Ascending aorta (tissue), 2 donors: Measurements from ENCODE around the gene ITGA7. TPM values are rescaled to one million over a fixed set of nuclear protein-coding genes. Genes with fewer than 3 reads are reported as not detected.
A peak's percentile ranks its signal among the peaks of the same experiment; 100 is the strongest.

Experiments
- DNase-seq, 2 donors: peaks; one replicate each; pipeline ENCODE4 v3.0.0-alpha.2; 2019; ENCODE audit warnings: low spot score in 2 of 2
- H3K27ac ChIP-seq, 2 donors: fragments of 200-600 bp; sonication (generic); one replicate each; pipeline ENCODE4 v1.5.1; 2016 to 2017; ENCODE audit warnings: mild to moderate bottlenecking in 1 of 2
- H3K27me3 ChIP-seq: fragments of 200-600 bp; sonication (generic); one replicate; pipeline ENCODE4 v1.5.1; 2017
- H3K36me3 ChIP-seq, 2 donors: fragments of 200-600 bp; sonication (generic); one replicate each; pipeline ENCODE4 v1.5.1; 2016
- H3K4me1 ChIP-seq, 2 donors: fragments of 200-600 bp; sonication (generic); one replicate each; pipeline ENCODE4 v1.5.1; 2016 to 2017; ENCODE audit warnings: mild to moderate bottlenecking in 1 of 2
- H3K4me3 ChIP-seq, 2 donors: fragments of 200-600 bp; sonication (generic); one replicate each; pipeline ENCODE4 v1.5.1; 2016 to 2017; ENCODE audit warnings: mild to moderate bottlenecking in 1 of 2
- H3K9me3 ChIP-seq, 2 donors: fragments of 200-600 bp; sonication (generic); one replicate each; pipeline ENCODE4 v1.5.1; 2016
- intact Hi-C: fragments of 100-400 bp; cut with DNase I; formaldehyde crosslinking; loops from one replicate; pipeline ENCODE4 v1.15.1; 2023
- total RNA-seq: library from RNA; depleted of rRNA; stranded (reverse); fragments of >200 nt; gene quantifications from one replicate; pipeline ENCODE4 v1.1.0, GENCODE V29; 2016
- TF ChIP-seq, protein P1 (sequence below), 3 experiments: fragments of 200-600 bp in 2 of 3; fragments of 450-650 bp in 1 of 3; sonication (generic) in 2 of 3; IDR thresholded peaks; one replicate each; pipeline ENCODE4 v1.5.1; 2016 to 2019; ENCODE audit warnings: antibody characterized with exemption in 3 of 3, mild to moderate bottlenecking in 1 of 3, moderate library complexity in 1 of 3

ITGA7 gene
- total RNA-seq, 1 donor from 2014 or later, result 246 TPM

DNA sequence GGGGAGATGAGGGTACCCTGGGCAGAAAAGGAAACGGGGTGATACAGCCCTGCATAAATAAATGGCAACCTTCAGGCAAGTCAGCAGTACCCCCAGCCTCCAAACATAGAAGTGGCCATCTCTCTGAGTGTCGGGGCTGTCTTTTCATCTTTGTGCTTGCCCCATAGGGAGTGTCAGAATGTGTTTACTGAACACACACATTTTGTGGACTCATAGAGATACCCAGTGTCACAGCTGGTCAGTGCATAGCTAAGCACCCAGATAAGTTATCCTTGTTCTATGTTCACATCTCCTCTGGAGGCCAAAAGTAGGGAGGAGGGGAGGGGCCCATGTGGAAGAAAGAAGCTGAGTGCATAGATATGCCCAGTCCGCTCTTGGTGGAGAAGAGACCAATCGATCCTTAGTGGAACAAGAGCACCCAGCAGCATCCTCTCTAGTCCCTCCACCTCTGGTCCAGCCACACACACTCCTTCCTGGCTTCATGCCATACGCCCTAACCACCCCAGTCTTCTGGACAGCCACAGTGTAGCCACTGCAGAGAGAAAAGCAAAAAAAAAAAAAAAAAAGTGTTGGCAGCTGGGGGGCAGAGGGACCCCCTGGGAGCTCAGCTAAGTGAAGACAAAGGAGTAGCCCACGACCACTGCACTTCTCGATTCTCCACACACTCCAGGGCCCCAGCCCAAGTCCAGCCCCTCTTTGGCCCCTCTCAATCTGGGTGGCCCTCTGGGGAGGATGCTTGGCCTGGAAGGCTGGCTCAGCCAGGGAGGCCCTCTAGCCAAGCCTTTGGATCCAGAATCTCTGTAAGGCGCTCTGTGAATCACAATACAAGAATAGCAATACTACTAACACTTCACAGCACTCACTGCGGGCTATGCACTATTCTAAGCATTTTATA lies 2.6 kb downstream of the ITGA7 start:
- Histone ChIP-seq H3K4me3 (peak overlapping the region; percentile 70 to 85), H3K36me3 (peaks cover 11 to 13% of the 10 kb centered on the region in 2 donors), H3K27me3 (no peaks in the 10 kb centered on the region), H3K27ac (peak overlapping the region; percentile 92 to 95), H3K9me3 (no peaks in the 10 kb centered on the region), H3K4me1 (peaks cover 6 to 47% of the 10 kb centered on the region in 2 donors)
- TF ChIP-seq, protein P1, sequence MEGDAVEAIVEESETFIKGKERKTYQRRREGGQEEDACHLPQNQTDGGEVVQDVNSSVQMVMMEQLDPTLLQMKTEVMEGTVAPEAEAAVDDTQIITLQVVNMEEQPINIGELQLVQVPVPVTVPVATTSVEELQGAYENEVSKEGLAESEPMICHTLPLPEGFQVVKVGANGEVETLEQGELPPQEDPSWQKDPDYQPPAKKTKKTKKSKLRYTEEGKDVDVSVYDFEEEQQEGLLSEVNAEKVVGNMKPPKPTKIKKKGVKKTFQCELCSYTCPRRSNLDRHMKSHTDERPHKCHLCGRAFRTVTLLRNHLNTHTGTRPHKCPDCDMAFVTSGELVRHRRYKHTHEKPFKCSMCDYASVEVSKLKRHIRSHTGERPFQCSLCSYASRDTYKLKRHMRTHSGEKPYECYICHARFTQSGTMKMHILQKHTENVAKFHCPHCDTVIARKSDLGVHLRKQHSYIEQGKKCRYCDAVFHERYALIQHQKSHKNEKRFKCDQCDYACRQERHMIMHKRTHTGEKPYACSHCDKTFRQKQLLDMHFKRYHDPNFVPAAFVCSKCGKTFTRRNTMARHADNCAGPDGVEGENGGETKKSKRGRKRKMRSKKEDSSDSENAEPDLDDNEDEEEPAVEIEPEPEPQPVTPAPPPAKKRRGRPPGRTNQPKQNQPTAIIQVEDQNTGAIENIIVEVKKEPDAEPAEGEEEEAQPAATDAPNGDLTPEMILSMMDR (IDR thresholded peaks at IDR 0.05), result no peak
- intact Hi-C loops, result loop anchor here (1.0 kb wide), 1 partner anchor 16 kb away; no protein-coding TSS in a partner anchor
- DNase-seq, result peak in 1 of 2 donors; percentile 78

DNA sequence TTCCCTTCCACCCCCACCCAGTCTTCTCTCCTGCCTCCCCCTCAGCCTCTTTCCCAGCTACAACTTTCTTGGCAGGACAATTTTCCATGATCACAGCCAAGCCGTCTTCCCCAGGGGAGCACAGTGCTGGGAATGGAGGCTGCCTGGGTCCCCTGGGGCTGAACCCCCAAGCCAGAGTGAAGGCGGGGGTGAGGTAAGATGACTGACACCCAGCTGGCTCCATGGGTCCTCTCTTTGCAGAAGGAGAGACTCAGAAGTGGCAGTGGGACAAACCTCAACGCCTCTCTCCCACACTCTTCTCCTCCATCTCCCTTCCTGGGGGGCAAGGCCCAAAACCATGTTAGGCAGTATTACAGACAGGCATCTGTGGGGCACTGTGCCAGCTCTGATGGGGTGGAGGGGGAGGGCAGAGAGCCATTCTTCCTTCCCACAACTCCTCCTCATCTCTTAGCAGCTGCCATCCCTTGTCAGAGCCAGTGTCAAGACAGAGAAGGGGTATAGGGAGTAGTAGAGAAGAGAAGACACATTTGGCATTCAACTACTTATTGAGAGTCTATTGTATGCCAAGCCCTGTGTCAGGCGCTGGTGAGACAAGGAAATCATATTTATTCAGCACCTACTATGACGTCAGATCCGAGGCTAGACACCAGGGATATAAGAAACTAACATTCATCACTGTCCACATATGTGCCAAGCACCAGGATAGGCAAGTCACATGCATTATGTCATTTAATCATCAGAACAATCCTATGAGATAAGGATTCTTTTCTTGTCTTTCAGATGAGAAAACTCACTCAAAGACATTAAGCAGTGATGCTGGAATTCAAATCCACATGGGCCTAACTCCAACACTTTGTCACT lies 3.6 kb downstream of the ITGA7 start:
- peak in 1 of 2 donors; percentile 83 for DNase-seq
- TF ChIP-seq, protein P1 (IDR thresholded peaks at IDR 0.05), result no peak
- Histone ChIP-seq H3K4me1 (peaks cover 2 to 40% of the 10 kb centered on the region in 2 donors), H3K36me3 (peaks cover 19 to 23% of the 10 kb centered on the region in 2 donors), H3K4me3 (peak overlapping the region; percentile 70 to 85), H3K27me3 (no peaks in the 10 kb centered on the region), H3K9me3 (no peaks in the 10 kb centered on the region), H3K27ac (peak overlapping the region; percentile 92 to 95)
- intact Hi-C loops, result no loop called here

DNA sequence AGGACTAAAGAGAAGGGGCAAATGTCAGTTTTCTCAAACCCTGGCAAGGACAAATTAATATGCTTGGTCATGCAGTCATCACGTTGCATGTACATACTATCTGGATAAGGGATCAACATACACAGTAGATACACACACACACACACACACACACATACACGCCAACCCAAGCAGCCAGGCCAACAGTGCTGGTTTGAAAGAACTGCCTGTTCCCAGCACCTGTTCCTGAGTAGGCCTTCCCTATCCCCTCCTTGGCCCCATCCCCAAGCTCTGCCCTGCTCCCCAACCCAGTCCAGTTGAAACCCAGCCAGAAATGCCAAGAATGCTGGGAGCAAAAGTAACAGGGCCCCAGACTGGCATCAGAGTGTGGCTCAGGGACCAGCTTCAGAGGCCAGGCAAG lies 4.4 kb downstream of the ITGA7 start:
- Histone ChIP-seq H3K4me3 (peak overlapping the region; percentile 70 to 85), H3K27ac (peak overlapping the region; percentile 92 to 95), H3K4me1 (peaks cover 2 to 32% of the 10 kb centered on the region in 2 donors), H3K9me3 (no peaks in the 10 kb centered on the region), H3K36me3 (peaks cover 27 to 31% of the 10 kb centered on the region in 2 donors), H3K27me3 (no peaks in the 10 kb centered on the region)
- peak; percentile 36 to 80 for DNase-seq
- TF ChIP-seq, protein P1 (IDR thresholded peaks at IDR 0.05), result no peak
- intact Hi-C loops, result no loop called here

DNA sequence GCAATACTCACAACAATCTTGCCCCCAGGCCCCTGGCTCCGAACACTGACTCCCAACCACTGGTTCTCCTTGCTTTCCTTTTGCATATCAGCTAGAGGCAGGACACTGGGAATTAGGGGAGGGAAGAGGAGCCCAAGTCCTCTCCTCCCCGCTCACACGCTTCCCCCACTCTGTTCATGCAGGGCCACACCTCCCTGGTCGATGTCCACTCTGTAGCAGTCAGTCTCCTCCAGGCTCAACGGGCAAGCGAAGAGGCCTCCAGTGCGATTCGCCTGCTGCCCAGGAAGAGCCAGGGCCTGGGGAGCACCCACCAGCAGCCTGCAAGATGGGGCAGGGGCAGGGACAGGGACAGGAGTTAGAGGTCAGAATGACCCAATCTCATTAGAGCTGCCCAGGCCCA lies 4.8 kb downstream of the ITGA7 start:
- peaks cover 2 to 32% of the 10 kb centered on the region in 2 donors for H3K4me1 ChIP-seq
- no peaks in the 10 kb centered on the region for H3K9me3 ChIP-seq
- peaks cover 30 to 35% of the 10 kb centered on the region in 2 donors for H3K36me3 ChIP-seq
- peak overlapping the region in 1 of 2 donors; percentile 85 for H3K4me3 ChIP-seq
- DNase-seq, result no peak
- TF ChIP-seq, protein P1 (IDR thresholded peaks at IDR 0.05), result no peak
- H3K27me3 ChIP-seq, result no peaks in the 10 kb centered on the region
- H3K27ac ChIP-seq, result peak overlapping the region; percentile 92 to 95
- intact Hi-C loops, result no loop called here

DNA sequence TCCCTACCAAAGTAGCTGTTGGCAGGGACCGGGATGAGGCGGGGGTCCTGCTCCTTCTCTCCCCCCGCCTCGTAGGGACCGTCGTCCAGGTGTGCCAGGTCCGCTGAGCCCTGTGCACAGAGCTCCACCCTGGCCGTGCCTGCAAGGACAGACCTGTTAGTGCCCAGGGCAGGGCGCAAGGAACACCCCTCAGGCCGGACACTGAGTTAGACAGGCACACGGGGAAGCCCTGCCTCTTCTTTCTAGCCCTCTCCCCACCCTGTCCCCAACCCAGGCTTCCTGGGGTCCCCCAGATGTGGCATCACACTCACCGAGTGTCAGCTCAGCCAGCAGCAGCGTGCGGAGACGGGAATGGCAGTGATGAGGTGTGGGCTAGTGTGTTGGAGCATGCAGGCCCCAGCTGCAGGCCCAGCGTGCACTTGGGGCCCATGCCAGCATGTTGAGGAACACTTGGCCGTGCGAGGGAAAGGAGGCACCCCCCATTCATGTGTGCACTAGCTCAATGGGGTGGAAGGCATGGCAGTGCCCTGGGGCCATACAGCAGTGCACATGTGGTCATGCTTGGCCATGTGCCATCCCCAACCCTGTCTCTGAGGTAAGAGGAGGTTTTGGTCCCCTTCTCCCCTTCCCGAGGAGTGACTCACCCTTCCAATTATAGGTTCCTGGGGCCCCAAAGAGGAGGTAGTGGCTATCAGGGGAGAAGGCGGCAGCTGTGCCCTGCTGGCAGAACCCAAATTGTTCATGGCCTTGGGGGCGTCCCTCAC lies 7.3 kb downstream of the ITGA7 start:
- Histone ChIP-seq H3K27ac (peak overlapping the region; percentile 42 to 47), H3K4me1 (peaks cover 2 to 32% of the 10 kb centered on the region in 2 donors), H3K4me3 (peak overlapping the region in 1 of 2 donors; percentile 19), H3K36me3 (peaks cover 55 to 60% of the 10 kb centered on the region in 2 donors), H3K9me3 (no peaks in the 10 kb centered on the region), H3K27me3 (no peaks in the 10 kb centered on the region)
- TF ChIP-seq, protein P1 (IDR thresholded peaks at IDR 0.05), result no peak
- intact Hi-C loops, result loop anchor here (2.0 kb wide), 1 partner anchor 16 kb away; no protein-coding TSS in a partner anchor
- no peak for DNase-seq
